ENCODE measurements around the gene KATNB1. TPM values are rescaled to one million over a fixed set of nuclear protein-coding genes. Genes with fewer than 3 reads are reported as not detected.

Gene KATNB1
- total RNA-seq, 1 experiment from 2014 or later: 32.2 TPM

DNA sequence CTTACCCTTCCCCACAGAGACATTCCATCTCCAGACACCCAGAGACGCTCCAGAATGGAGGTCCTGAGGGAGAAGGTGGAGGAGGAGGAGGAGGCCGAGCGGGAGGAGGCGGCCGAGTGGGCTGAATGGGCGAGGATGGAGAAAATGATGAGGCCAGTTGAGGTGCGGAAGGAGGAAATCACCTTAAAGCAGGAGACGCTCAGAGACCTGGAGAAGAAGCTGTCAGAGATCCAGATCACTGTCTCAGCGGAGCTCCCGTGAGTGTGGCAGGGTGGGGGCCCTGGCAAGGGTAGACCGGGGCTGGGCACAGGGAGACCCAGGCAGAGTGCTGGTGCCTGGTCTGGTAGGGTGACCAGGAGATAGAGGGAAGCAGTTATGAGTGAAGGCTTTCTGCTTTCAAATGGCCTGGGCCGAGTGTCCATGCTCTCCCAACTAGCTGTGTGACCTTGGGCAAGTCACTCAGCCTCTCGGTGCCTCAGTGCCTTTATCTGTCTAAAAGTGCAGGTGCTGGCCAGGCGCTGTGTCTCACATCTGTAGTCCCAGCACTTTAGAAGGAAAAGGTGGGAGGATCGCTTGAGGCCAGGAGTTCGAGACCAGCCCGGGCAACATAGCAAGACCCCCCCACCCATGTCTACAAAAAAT lies 37.6 kb upstream of the KATNB1 start:
- no peak overlapping the region for H3K9ac ChIP-seq (ENCODE audit: low read length)
- H2AFZ ChIP-seq (ENCODE audit: low read depth, low read length, poor library complexity, severe bottlenecking): no peak overlapping the region
- RAD21 ChIA-PET (ENCODE audit: low non-redundant PET in 1 of 2, low total read pairs in 2 of 2, uncharacterized antibody in 2 of 2, unreplicated experiment in 2 of 2): no interaction called here
- no peaks in the 10 kb centered on the region for H3K27me3 ChIP-seq (ENCODE audit: insufficient read depth, low read length)
- ATAC-seq (no peak), DNase-seq (ENCODE audit: low read depth, low spot score) (no peak)
- H3K4me2 ChIP-seq (ENCODE audit: low read length): no peak overlapping the region
- H3K36me3 ChIP-seq (ENCODE audit: control insufficient read depth in 1 of 2, insufficient read depth in 2 of 2, low read length in 2 of 2): no peaks in the 10 kb centered on the region
- CTCF ChIA-PET: no interaction called here
- BruUV-seq (replicated peaks): no TSS peak
- TF ChIP-seq, protein P1, sequence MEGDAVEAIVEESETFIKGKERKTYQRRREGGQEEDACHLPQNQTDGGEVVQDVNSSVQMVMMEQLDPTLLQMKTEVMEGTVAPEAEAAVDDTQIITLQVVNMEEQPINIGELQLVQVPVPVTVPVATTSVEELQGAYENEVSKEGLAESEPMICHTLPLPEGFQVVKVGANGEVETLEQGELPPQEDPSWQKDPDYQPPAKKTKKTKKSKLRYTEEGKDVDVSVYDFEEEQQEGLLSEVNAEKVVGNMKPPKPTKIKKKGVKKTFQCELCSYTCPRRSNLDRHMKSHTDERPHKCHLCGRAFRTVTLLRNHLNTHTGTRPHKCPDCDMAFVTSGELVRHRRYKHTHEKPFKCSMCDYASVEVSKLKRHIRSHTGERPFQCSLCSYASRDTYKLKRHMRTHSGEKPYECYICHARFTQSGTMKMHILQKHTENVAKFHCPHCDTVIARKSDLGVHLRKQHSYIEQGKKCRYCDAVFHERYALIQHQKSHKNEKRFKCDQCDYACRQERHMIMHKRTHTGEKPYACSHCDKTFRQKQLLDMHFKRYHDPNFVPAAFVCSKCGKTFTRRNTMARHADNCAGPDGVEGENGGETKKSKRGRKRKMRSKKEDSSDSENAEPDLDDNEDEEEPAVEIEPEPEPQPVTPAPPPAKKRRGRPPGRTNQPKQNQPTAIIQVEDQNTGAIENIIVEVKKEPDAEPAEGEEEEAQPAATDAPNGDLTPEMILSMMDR (IDR thresholded peaks at IDR 0.05 in 2 of 3, conservative IDR thresholded peaks at IDR 0.05 in 1 of 3; ENCODE audit: borderline replicate concordance in 1 of 3, insufficient read depth in 1 of 3, low read depth in 2 of 3, low read length in 2 of 3): no peak
- TF ChIP-seq, protein P2, sequence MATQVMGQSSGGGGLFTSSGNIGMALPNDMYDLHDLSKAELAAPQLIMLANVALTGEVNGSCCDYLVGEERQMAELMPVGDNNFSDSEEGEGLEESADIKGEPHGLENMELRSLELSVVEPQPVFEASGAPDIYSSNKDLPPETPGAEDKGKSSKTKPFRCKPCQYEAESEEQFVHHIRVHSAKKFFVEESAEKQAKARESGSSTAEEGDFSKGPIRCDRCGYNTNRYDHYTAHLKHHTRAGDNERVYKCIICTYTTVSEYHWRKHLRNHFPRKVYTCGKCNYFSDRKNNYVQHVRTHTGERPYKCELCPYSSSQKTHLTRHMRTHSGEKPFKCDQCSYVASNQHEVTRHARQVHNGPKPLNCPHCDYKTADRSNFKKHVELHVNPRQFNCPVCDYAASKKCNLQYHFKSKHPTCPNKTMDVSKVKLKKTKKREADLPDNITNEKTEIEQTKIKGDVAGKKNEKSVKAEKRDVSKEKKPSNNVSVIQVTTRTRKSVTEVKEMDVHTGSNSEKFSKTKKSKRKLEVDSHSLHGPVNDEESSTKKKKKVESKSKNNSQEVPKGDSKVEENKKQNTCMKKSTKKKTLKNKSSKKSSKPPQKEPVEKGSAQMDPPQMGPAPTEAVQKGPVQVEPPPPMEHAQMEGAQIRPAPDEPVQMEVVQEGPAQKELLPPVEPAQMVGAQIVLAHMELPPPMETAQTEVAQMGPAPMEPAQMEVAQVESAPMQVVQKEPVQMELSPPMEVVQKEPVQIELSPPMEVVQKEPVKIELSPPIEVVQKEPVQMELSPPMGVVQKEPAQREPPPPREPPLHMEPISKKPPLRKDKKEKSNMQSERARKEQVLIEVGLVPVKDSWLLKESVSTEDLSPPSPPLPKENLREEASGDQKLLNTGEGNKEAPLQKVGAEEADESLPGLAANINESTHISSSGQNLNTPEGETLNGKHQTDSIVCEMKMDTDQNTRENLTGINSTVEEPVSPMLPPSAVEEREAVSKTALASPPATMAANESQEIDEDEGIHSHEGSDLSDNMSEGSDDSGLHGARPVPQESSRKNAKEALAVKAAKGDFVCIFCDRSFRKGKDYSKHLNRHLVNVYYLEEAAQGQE (IDR thresholded peaks at IDR 0.05; ENCODE audit: low read depth): no peak
- TF ChIP-seq EZH2phosphoT487 (IDR thresholded peaks at IDR 0.05; ENCODE audit: borderline replicate concordance) (no peak), SRF (IDR thresholded peaks at IDR 0.05; ENCODE audit: low read depth) (no peak), EGR1 (IDR thresholded peaks at IDR 0.05; ENCODE audit: low read depth) (no peak), ZFX (IDR thresholded peaks at IDR 0.05) (no peak), ELF1 (IDR thresholded peaks at IDR 0.05; ENCODE audit: borderline replicate concordance, low read depth) (no peak), SP1 (IDR thresholded peaks at IDR 0.05; ENCODE audit: low read depth) (no peak)
- no peaks in the 10 kb centered on the region for H3K9me3 ChIP-seq (ENCODE audit: control insufficient read depth in 1 of 2, insufficient read depth in 1 of 2, low read depth in 1 of 2, low read length in 2 of 2)
- intact Hi-C loops (cut with micrococcal nuclease): no loop called here
- no peak overlapping the region for H3K27ac ChIP-seq (ENCODE audit: low read depth, low read length)
- H3K4me3 ChIP-seq (replicated peaks in 1 of 2; ENCODE audit: low read depth in 1 of 2, low read length in 2 of 2): no peak overlapping the region
- H4K20me1 ChIP-seq (ENCODE audit: insufficient read depth): no peaks in the 10 kb centered on the region
- peaks cover 0 to 4% of the 10 kb centered on the region in 2 experiments; a peak in 1 of 4 replicates for H3K4me1 ChIP-seq (ENCODE audit: control insufficient read depth in 1 of 2, insufficient read depth in 2 of 2, low read length in 2 of 2)
- no peaks in the 10 kb centered on the region for H3K9me2 ChIP-seq (ENCODE audit: insufficient read depth)
- POLR2A ChIA-PET: no interaction called here
- H3K79me2 ChIP-seq (ENCODE audit: insufficient read depth, low read length): no peaks in the 10 kb centered on the region
